Stimulated activated effector memory CD8-positive, alpha-beta T cell treated with anti-CD3 and anti-CD28 coated beads, Interleukin-12 subunit alpha, Interleukin-12 subunit beta, amount 100 ng/mL, for 72 hours (primary cell): Measurements from ENCODE around the gene MS4A18.
"Not testable (repeated sequence)": the region's sequence is repeated elsewhere in the genome, so short reads cannot be mapped to it uniquely, and the experiment has no call there.

Experiments used
- ATAC-seq: fragments of 150-1000 bp; cut with Tn5 transposase; 2 replicates; pipeline ENCODE4 v1.10.0; 2021
- DNase-seq, 2 donors: peaks; one replicate each; pipeline ENCODE4 v3.0.0; 2021 to 2022; ENCODE audit warnings: low spot score in 2 of 2
- H3K27ac Mint-ChIP-seq: one replicate; pipeline ENCODE4 v1.8.0; 2022; ENCODE audit warnings: mild to moderate bottlenecking, mixed read lengths
- H3K36me3 Mint-ChIP-seq: one replicate; pipeline ENCODE4 v1.8.0; 2022; ENCODE audit warnings: mild to moderate bottlenecking, mixed read lengths
- H3K4me1 Mint-ChIP-seq: one replicate; pipeline ENCODE4 v1.8.0; 2022; ENCODE audit warnings: mixed read lengths
- H3K4me3 Mint-ChIP-seq: one replicate; pipeline ENCODE4 v1.8.0; 2022; ENCODE audit warnings: mild to moderate bottlenecking, mixed read lengths
- H3K9me3 Mint-ChIP-seq: one replicate; pipeline ENCODE4 v1.8.0; 2022; ENCODE audit warnings: mixed read lengths

Gene MS4A18

GRCh38 chr11:60753309-60753708, 28.8 kb downstream of the MS4A18 start:
- Mint-ChIP-seq H3K4me1 (no peaks in the 10 kb centered on the region), H3K9me3 (no peaks in the 10 kb centered on the region), H3K27ac (no peak overlapping the region), H3K36me3 (no peaks in the 10 kb centered on the region), H3K4me3 (no peak overlapping the region)
- ATAC-seq (no peak), DNase-seq (no peak)

DNA sequence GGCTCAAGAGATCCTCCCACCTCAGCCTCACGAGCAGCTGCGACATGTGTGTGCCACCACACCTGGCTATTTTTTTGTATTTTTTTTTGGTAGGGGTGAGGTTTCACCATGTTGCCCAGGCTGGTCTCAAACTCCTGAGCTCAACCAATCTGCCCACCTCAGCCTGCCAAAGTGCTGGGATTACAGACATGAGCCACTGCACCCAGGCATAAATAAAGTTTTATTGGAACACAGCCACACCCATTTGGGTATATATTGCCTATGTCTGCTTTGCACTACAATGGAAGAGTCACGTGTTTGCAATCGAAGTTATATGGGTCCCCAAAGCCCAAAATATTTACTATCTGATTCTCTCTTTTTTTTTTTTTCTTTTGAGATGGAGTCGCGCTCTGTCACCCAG, 30.4 kb downstream of the MS4A18 start:
- Mint-ChIP-seq H3K27ac (no peak overlapping the region), H3K4me3 (no peak overlapping the region), H3K9me3 (no peaks in the 10 kb centered on the region), H3K4me1 (no peaks in the 10 kb centered on the region), H3K36me3 (no peaks in the 10 kb centered on the region)
- ATAC-seq (no peak), DNase-seq (no peak)

DNA sequence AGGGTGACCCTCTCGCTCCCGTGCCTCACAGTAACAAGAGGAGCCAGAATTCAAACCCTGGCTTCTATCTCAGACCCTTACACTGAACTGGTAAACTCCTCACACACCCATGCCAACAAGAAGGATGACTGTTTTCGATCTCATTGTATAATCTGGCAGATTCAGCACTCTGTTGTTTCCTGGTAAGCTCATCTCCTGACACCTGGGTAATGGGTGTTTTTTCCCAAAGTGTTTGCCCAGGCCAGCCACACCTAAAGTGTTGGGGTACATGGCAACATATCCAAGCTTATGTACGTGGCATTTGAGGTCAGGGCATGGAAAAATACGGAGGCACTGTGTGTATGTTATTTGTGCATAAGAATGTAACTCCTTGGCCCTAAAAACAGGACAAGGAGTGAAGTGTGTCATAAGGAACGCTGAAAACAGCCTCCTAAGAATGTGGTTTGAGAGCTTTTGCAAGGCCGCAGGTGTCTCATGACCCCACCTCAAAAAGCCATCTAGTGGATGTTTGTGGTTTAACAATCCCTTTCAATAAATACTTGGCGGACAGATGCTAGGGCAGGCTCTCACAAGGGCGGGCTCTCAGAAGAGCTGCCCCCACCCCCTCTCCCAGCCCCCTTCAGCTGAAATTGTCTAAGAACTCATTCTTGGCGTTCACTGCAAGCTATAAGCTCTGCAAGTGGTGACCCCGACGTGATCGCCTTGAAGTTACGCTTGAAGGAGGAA, 31.9 kb downstream of the MS4A18 start, which contains the start of gene MS4A15:
TSS of gene MS4A15 (plus strand) at position 561 of the 726 bp plus-strand sequence. CDS start 6,867 bp downstream, outside the sequence.
- H3K36me3 Mint-ChIP-seq: no peaks in the 10 kb centered on the region
- no peak within 1 kb of the TSS for H3K27ac Mint-ChIP-seq
- ATAC-seq (no peak), DNase-seq (no peak)
- no peaks in the 10 kb centered on the region for H3K4me1 Mint-ChIP-seq
- no peaks in the 10 kb centered on the region for H3K9me3 Mint-ChIP-seq
- no peak within 1 kb of the TSS for H3K4me3 Mint-ChIP-seq

GRCh38 chr11:60757231-60757800, 32.8 kb downstream of the MS4A18 start:
- no peak overlapping the region for H3K4me3 Mint-ChIP-seq

DNA sequence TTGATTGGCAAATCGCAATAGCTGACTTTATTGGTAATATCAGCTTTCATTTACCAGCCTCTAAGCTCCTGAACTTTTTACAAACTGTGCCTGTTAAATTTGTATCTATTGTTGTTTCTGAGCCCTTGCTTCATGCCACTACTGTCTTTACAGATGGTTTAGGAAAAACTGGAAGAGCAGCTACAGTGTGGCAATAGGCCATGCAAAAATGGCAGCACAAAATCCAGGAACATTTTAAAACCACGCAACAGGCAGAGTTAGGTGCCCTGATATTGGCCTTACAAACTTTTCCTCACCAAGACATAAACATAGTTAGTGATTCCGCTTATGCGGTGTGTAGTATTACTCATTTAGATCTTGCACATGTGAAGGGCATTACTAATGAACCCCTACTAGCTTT, 34.2 kb downstream of the MS4A18 start:
- not testable (repeated sequence) for H3K4me1 Mint-ChIP-seq, H3K36me3 Mint-ChIP-seq, H3K9me3 Mint-ChIP-seq, DNase-seq, ATAC-seq, H3K27ac Mint-ChIP-seq, H3K4me3 Mint-ChIP-seq

More at GRCh38 chr11:60757231-60757800, 32.8 kb downstream of the MS4A18 start:
- no peaks in the 10 kb centered on the region for H3K4me1 Mint-ChIP-seq
- H3K36me3 Mint-ChIP-seq: no peaks in the 10 kb centered on the region
- ATAC-seq: no peak
- no peaks in the 10 kb centered on the region for H3K9me3 Mint-ChIP-seq
- H3K27ac Mint-ChIP-seq: no peak overlapping the region
- DNase-seq: no peak

DNA sequence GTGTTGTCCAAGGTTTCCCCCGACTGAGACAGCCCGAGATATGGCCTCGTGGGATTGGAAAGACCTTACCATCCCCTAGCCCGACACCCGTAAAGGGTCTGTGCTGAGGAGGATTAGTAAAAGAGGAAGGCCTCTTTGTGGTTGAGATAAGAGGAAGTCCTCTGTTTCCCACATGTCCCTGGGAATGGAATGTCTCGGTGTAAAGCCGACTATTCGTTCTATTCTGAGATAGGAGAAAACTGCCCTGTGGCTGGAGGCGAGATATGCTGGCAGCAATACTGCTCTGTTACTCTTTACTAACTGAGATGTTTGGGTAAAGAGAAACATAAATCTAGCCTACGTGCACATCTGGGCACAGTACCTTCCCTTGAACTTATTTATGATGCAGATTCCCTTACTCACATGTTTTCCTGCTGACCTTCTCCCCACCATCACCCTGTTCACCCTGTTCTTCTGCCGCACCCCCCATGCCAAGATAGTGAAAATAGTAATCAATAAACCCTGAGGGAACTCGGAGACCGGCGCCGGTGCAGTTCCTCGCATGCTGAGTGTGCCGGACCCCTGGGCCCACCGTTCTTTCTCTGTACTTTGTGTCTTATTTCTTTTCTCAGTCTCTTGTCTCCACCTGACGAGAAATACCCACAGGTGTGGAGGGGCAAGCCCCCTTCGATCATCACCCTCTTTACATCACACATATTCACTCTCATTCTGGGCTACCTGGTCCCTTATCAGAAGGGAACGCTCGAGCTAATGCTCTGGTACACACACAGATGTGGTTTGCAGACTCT, 35.1 kb downstream of the MS4A18 start:
- H3K4me3 Mint-ChIP-seq: not testable (repeated sequence)

DNA sequence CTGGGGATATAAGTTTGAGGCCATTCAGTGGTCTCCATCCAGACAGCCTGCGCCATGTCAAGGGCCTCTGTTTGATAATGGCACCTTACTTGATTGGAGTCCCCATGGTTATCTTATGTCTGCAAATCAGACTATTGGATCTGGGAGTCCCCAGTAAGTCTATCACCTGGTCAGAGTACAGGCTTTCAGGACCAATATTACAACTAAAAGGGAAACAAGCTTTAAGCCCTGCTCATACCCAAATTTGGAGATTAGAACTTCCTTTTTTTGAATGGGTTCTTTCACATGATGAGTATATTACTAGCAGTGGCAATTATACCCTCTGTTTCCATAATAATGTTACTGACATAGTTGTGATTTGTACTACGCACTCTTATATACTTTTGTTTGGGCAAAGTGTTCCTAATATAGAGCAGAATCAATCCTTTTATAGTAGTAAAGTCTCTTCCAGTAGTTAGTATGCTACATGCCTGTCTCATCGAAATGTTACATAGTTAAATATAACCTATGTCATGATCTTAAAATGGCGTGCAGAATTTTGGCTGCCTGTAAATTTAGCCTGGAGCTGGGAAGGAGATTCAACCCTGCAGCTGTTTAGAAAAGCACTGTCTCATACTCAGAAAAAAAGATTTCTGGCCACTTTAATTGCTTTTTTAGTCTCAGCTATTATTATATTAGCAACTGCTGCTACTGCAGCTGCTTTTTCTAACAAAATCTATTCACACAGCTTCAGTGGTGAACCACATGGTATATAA, 37.1 kb downstream of the MS4A18 start:
- H3K9me3 Mint-ChIP-seq: no peaks in the 10 kb centered on the region
- no peak overlapping the region for H3K27ac Mint-ChIP-seq
- H3K4me3 Mint-ChIP-seq: no peak overlapping the region
- peaks cover 5% of the 10 kb centered on the region for H3K4me1 Mint-ChIP-seq
- DNase-seq (no peak), ATAC-seq (no peak)
- no peaks in the 10 kb centered on the region for H3K36me3 Mint-ChIP-seq

More for the DNA sequence above, 35.1 kb downstream of the MS4A18 start:
- H3K27ac Mint-ChIP-seq, H3K9me3 Mint-ChIP-seq, H3K36me3 Mint-ChIP-seq, ATAC-seq, DNase-seq, H3K4me1 Mint-ChIP-seq: not testable (repeated sequence)

DNA sequence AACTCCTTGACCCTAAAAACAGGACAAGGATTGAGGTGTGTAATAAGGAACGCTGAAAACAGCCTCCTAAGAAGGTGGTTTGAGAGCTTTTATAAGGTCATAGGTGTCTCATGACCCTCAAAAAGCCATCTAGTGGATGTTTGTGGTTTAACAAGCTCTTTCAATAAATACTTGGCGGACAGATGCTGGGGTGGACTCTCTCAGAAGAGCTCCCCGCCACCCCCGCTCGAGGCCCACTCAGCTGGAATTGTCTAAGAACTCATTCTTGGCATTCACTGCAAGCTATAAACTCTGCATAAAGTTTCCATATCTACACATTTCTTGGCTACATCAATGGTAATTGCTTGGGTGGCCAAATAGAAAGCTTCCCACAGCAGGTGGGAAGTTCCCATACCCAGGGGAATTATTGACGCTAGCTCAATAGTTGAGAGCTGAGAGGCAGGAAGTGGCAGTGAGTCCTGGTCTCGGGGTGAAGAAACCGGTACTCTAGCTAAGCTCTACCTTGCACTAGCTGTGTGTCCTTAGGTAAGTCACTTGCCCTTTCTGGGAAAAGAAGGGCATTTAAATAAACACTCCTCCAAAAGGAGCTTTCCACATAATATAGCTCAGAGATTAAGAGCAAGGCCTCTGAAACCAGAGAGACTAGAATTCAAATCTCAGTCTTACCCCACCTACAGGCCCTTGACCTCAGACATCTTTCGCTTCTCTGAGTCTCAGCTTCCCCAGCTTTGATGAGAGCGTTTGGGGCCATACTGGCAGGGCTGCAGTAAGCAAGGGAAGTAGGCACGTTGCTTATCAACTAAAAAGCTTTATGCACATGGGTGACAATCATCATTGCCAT, 38.6 kb downstream of the MS4A18 start:
- no peaks in the 10 kb centered on the region for H3K9me3 Mint-ChIP-seq
- H3K4me3 Mint-ChIP-seq: no peak overlapping the region
- peaks cover 5% of the 10 kb centered on the region for H3K4me1 Mint-ChIP-seq
- ATAC-seq: peak; percentile 48
- no peaks in the 10 kb centered on the region for H3K36me3 Mint-ChIP-seq
- no peak for DNase-seq
- H3K27ac Mint-ChIP-seq: no peak overlapping the region

DNA sequence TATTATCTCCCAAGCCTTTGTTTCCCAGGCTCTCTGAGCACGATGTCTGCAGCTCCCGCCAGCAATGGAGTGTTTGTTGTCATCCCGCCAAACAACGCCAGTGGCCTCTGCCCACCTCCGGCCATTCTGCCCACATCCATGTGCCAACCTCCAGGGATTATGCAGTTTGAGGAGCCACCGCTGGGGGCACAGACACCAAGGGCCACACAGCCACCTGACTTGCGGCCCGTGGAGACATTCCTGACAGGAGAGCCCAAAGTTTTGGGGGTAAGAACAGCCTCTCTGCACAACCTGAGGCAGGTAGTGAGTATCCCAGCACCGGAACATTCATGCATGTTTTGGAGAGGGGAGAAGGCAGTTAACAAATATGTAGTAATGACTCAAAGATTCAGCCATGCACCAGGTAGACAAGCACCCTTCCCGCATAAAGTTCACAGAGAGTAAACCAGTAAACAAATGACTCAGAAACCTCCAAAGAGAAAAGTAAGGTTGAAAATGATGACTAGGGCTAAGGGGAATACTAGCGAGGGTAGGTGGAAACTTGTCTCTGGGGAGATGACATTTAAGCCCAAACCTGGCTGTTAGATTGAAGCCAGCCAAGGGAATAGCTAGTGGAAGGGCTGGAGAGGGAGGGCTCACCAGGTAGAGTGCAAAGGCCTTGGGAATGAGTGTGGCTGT, 39.3 kb downstream of the MS4A18 start:
- Mint-ChIP-seq H3K27ac (no peak overlapping the region), H3K36me3 (no peaks in the 10 kb centered on the region), H3K4me1 (peaks cover 5% of the 10 kb centered on the region), H3K9me3 (no peaks in the 10 kb centered on the region), H3K4me3 (no peak overlapping the region)
- DNase-seq: no peak
- peak; percentile 52 for ATAC-seq

- Mint-ChIP-seq H3K4me1 (peaks cover 5% of the 10 kb centered on the region), H3K4me3 (no peak overlapping the region), H3K9me3 (no peaks in the 10 kb centered on the region), H3K36me3 (no peaks in the 10 kb centered on the region), H3K27ac (no peak overlapping the region)
- ATAC-seq (no peak), DNase-seq (no peak)
Observed at GRCh38 chr11:60764879-60765278, 40.4 kb downstream of the MS4A18 start.

- ATAC-seq (no peak), DNase-seq (no peak)
- no peak overlapping the region for H3K4me3 Mint-ChIP-seq
- H3K36me3 Mint-ChIP-seq: no peaks in the 10 kb centered on the region
- H3K9me3 Mint-ChIP-seq: no peaks in the 10 kb centered on the region
- peaks cover 5% of the 10 kb centered on the region for H3K4me1 Mint-ChIP-seq
- H3K27ac Mint-ChIP-seq: no peak overlapping the region
Observed at GRCh38 chr11:60765355-60765754, 40.8 kb downstream of the MS4A18 start.

DNA sequence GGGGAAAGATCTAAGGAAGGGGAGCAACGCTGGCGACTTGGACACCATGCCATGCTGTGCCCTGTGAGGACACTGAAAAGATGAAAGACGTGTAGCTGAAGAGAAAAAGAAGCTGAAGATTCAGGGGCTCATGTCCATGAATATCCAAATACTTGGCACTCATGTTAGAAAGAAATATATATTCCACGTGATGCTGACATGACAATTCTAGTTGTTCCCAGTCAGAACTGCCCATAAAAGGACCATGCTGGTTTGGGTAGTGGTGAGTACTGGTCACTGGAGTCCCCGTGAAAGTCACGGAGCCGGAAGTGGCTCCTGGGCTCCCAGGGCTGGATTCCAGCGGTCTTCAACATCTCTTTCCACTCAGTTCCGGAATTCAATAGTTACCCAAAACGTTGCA, 42.0 kb downstream of the MS4A18 start:
- H3K4me1 Mint-ChIP-seq: peaks cover 5% of the 10 kb centered on the region
- DNase-seq (no peak), ATAC-seq (no peak)
- no peak overlapping the region for H3K4me3 Mint-ChIP-seq
- no peaks in the 10 kb centered on the region for H3K36me3 Mint-ChIP-seq
- no peak overlapping the region for H3K27ac Mint-ChIP-seq
- no peaks in the 10 kb centered on the region for H3K9me3 Mint-ChIP-seq

- peaks cover 5% of the 10 kb centered on the region for H3K4me1 Mint-ChIP-seq
- no peak overlapping the region for H3K4me3 Mint-ChIP-seq
- no peak for DNase-seq
- no peaks in the 10 kb centered on the region for H3K36me3 Mint-ChIP-seq
- H3K9me3 Mint-ChIP-seq: no peaks in the 10 kb centered on the region
- no peak overlapping the region for H3K27ac Mint-ChIP-seq
- ATAC-seq: peak; percentile 27
Observed at GRCh38 chr11:60767388-60767811, 42.9 kb downstream of the MS4A18 start.

DNA sequence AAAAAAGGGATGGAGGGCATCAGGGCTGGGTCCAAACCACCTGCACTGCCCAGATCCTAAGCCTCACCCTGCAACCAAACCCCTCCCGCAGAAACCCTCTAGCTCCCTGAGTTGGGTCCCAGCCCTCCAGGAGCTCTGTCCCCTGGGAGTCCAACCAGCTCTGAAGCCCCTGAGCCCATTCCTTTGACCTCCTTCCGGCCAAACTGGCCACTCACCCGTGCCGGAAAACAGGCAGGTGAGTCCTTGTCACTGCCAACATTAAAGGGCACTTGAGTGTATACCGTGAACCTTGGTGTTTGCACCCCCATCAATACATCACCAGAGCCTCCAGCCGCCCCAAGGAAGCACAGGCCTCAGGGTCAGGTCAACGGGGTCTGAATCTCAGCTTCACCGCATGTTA, 43.7 kb downstream of the MS4A18 start:
- Mint-ChIP-seq H3K36me3 (no peaks in the 10 kb centered on the region), H3K9me3 (no peaks in the 10 kb centered on the region), H3K27ac (no peak overlapping the region), H3K4me1 (peaks cover 5% of the 10 kb centered on the region), H3K4me3 (no peak overlapping the region)
- DNase-seq: no peak
- ATAC-seq: no peak
